Stimulated activated CD4-positive, alpha-beta T cell treated with anti-CD3 and anti-CD28 coated beads, Interleukin-15, amount 100 ng/mL, for 48 hours (primary cell): ENCODE results near the gene IGF2R.

Experiments used
- DNase-seq, 2 donors: peaks; one replicate each; pipeline ENCODE4 v3.0.0-alpha.2; 2020; ENCODE audit warnings: low read depth in 2 of 2

Gene IGF2R

DNA sequence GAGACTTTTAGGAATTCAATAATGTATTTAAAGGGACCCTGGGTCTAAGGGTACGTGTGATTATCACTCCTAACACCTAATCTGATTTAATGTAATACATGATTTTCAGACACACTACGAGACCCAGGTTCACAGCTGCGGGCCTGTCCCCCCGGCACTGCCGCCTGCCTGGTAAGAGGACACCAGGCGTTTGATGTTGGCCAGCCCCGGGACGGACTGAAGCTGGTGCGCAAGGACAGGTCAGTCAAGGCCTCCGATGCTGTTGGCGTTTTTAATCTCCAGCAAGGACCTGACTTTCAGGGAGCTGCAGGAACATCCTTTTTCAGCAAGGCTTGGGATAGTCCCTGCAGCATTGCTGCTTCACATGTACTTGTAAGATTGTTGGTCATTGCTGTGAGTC lies 58.2 kb downstream of the IGF2R start:
- DNase-seq, result no peak

DNA sequence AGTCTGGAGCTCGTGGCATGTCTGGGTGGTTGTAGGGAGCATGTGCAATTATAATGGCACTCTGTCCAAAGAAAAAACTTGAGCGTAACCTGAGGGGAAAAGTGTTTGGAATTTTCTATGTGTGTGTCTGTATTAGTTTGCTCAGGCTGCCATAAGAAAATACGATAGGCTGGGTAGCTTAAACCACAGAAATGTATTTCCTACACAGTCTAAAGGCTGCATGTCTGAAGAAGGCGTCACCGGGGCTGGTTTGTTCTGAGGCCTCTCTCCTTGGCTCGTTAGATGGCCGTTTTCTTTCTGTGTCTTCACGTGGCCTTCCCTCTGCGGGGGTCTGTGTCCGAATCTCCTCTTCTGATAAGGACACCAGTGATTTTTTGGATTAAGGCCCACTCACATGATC lies 59.0 kb downstream of the IGF2R start:
- no peak for DNase-seq

DNA sequence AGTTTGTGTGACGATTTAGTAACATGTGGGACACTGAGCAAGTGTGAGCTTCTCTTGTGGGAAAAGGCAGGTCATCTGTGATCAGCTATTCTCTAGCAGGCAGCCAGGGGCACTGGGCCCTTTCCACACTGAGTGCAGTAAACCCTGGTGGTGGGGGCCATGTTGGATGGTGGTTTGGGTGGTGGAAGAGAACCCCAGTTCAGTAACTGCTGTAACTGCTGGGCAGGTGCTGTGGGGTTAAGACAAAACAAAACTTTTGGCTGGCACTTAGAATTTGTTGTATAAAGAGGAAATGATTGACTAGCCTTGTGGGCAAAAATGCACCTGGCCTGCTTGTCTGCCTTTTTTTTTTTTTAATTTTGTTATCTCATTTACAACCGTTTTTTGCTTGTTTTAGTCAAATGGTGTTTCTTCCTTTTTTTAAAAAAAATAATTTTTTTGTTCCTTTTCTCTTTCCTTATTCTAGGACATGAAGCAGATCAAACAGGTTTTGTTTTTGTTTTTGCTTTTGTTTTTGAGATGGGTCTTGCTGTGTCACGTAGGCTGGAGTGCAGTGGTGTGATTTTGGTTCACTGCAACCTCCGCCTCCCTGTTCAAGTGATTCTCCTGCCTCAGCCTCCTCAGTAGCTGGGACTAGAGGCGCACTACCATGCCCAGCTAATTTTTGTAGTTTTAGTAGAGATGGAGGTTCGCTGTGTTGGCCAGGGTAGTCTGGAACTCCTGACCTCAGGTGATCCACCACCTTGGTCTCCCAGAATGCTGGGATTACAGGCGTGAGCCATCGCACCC lies 59.8 kb downstream of the IGF2R start:
- no peak for DNase-seq

DNA sequence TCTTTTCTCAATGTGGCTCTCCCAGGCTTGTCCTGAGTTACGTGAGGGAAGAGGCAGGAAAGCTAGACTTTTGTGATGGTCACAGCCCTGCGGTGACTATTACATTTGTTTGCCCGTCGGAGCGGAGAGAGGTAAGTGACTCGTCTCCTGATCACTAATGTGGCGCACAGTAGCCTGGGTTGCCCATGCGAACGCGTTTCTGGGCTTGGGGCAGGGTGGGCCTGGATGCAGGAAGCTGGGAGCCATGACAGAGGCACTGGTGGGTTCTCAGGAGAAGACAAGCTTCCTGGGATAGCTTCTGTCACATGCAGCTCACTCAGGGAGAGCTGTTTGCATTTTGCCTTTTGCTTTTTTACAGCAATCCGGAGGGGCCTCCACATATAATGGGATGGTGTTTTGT lies 60.6 kb downstream of the IGF2R start:
- DNase-seq, result no peak

DNA sequence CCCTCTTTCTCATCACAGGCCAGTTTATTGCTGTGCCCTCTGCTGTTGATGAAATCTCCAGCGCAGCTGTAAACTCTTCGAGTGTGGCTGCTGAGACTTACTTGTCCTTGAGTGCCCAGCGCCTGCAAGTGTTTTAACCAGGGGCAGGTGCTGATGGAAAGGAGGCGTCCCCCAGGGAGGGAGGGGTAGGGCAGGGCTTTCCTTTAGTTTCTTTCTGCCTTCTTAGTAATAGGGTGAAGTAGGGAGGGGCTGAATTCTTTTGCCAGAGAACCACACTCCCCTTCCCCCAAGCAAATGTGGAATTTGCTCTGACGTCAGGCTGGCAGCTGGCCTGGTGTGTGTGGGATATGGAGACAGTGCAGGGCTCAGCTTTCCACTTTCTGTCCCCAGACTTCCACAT lies 61.2 kb downstream of the IGF2R start:
- DNase-seq, result no peak

DNA sequence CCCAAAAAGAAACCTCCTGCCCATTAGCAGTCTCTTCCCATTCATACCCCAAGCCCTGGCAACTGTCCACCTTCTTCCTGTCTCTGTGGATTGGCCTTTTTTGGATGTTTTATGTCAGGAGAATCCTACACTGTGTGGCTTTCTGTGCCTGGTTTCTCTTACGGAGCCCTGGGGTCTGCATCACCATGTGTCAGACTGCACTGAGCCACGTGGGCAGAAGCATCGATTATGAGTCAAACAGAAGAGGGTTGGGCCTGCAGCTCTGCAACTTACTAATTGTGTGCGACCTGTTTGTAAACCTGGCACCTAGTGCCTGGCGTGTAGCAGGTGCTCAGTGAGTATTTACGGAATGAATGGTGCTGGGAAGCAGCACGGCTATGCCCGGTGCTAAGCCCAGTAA lies 62.6 kb downstream of the IGF2R start:
- no peak for DNase-seq

DNA sequence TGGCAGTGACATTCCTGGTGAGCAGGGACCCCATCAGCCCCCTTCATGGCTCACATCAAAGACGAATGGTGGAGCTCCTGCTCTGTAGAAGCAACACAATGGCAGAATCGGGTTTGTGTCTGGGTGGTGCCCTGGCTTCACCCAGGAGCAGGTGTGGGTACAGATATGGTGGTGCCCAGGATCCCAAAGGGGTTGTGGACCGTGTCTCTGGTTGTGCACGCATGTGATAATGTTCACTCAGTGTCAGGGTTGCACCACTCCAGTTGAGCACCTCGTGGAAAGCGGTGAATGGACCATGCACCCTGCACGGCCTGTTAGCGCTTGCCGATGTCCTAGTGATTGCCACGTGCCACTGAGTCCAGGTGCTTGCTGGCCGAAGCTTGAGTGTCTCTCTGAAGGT lies 63.0 kb downstream of the IGF2R start:
- DNase-seq, result no peak

DNA sequence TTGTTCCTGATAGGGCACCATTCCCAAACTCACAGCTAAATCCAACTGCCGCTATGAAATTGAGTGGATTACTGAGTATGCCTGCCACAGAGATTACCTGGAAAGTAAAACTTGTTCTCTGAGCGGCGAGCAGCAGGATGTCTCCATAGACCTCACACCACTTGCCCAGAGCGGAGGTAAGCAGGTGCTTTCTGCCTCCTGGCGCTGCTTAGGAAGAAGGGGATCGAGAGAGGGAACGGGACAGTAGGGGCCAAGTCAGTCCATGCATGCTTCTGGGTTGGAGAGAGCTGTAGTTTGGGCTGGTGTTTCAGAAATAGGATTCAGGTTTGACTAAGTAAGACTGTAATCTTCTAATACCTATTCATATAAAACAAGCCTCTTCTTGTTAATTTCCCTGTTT lies 63.7 kb downstream of the IGF2R start:
- DNase-seq, result no peak

DNA sequence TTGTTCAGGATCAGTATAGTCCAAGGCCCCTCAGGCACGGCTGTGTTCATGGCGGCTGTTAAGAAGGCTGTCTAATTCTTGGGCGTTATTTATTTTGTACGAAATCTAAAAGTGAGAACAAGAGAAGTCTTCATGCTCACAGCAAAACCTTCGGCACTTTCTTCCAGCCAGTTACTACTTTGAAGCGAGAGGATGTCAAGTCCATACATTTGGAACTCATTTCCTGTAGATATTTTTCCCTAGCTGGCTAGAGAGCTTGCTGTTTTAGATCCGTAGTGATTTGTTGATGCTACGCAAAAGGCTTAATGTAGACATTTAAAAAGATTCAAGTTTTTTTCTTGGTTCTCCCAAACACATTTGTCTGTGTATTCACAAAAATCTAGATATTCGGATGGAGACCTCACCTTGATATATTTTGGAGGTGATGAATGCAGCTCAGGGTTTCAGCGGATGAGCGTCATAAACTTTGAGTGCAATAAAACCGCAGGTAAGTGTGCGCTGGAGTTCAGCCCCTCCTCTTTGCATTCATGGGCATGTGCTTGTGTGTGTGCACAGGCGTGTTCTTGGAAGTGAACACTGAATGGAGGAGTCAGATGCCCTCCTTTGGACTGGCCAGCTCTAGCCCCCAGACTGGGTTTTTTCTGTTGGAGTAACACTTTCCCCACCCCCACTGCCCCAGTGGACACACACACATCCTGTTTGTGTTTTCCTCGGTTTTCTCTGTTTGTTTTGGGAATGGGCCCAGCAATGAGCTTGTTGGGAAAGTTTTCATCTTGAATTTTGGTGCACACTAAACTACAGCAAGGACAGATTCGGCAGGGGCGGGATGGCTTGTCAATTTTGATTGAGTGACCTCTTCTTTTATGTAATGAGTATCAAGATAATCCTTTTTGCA lies 65.4 kb downstream of the IGF2R start:
- no peak for DNase-seq

DNA sequence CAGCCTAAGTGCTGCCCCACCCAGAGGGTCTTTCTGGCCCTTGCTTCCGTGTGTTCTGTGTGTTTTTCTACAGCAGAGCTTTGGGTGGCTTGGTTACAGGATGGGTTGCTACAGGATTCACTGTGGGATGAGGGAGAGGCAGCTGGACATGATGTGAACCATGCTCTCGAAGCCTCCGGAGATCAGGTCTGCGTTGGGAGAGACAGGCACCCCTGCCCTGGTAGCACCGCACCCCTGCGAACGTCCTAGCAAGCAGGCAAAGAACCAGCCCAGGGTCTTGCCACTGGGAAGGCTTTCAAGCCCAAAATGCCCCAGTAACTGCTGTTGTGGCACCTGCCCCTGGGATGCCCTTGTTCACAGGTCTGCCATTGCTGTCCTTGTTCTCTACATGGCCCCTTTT lies 66.4 kb downstream of the IGF2R start:
- no peak for DNase-seq

DNA sequence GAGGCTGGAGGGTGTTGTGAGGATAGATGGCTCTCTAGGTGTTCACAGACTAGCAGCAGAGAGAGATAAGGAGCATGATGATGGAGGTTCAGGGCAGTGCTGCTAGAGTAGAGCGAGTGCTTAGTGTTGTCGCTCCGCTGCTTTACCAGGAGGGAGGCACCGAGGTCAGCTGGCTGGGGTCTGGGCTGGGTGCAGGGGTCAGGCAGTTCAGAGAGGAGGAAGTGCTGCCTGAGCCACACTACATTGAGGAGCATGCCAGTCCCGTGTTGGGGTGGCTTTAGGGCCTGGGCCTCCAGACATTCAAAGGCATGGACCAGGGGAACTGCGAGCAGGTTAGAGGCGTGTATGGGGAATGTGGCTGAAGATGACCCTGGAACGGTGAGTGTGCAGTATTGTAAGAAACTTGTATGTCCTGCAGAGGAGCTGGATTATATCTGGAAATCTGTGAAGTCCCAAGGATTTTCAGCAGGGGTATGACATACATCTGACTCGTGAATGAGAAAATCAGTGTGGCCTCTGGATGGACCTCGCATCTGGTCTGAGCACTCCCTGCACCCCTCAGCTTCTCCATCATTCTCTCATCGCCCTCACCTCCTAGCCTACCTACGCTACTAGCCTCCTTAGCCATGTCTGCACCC lies 66.9 kb downstream of the IGF2R start:
- DNase-seq, result no peak

DNA sequence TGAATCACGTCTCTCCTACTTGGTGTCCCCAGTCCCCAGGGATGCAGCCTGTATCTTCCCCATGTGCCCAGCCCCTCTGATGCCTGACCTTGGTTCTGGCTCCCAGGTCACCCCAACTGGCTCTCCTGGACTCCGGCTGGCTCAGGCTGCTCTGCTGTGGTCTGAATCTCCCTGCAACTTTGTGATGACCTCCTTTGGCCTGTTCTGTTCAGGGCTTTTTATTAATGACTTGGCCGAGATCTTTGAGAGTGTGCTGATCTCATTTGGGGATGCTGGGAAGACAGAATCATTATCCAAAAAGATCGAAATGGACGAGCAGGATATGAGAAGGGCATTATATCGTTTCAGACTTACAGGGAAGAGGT lies 67.4 kb downstream of the IGF2R start:
- DNase-seq, result no peak

DNA sequence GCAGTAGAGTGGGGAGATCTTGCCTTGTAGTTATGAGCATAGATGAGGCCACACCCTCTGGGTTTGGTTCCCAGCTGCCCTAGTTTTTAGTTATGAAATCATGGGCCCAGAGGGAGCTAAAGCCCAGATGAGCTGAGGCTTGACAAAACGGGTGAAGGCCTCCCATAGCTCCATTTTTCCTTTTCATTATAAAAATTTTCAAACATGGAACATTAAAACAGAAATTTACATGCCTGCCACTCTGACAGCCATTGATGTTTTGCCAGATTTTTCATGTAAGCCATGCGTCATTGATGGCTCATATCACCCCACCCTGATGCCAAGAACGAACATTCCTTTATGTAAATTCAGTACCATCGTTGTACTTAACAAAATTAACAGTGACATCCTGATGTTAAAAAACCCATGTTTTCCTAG lies 67.9 kb downstream of the IGF2R start:
- no peak for DNase-seq

DNA sequence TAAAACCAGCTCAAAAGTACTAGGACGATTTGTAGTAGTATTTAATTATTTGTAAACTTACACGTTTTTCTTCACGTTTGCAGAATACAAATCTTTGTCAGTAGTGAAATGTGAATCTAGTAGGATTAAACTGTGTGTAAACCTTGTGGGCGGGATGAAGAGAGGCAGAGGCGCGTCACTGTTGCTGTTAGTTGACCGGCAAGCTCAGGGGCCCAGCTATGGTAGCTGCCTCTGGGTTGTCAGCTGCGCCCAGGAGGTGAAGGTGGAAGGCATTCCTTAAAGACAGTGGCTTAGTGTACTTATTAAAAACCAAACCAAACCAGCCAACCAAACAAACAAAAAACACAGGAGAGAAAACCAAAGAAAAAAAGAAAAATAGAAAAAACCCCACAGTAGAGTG lies 69.6 kb downstream of the IGF2R start:
- DNase-seq, result no peak

DNA sequence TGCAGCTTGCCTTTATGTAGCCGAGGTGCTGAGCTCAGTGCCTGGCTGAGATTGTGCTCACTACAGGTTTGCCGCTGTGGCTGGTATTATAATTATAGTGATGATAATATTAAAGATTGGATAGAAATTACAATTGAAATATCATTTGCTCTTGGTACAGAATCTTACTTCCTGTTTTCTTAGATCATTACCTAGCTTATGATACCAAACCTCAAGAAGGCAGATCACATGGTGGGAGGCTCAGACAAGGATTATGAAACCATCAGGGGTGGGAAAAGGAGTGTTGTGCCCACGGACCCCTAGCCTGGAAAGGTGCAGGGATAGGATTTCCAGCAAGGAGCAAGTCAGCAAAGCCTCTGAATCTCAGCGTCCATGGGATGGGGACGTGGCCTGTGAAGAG lies 70.6 kb downstream of the IGF2R start:
- DNase-seq, result no peak

DNA sequence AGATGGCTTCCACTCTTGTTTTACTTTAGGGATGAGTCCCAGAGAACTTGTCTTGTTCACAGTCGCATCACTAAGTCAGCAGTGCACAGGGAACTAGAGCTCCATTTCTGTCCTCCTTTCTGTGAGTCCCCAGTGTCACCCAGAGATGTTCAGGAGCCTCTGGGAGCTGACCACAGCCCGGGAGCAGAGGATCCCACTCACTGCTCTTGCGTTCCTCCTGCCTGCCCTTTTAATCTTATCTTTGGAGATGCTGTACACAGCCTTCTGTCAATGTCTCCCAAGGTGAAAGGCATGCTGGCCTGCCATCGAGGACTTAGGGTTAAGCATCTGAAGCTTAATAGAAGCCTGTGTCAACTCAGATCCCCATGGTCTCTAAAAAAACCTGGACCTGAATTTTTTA lies 71.2 kb downstream of the IGF2R start:
- DNase-seq, result no peak

DNA sequence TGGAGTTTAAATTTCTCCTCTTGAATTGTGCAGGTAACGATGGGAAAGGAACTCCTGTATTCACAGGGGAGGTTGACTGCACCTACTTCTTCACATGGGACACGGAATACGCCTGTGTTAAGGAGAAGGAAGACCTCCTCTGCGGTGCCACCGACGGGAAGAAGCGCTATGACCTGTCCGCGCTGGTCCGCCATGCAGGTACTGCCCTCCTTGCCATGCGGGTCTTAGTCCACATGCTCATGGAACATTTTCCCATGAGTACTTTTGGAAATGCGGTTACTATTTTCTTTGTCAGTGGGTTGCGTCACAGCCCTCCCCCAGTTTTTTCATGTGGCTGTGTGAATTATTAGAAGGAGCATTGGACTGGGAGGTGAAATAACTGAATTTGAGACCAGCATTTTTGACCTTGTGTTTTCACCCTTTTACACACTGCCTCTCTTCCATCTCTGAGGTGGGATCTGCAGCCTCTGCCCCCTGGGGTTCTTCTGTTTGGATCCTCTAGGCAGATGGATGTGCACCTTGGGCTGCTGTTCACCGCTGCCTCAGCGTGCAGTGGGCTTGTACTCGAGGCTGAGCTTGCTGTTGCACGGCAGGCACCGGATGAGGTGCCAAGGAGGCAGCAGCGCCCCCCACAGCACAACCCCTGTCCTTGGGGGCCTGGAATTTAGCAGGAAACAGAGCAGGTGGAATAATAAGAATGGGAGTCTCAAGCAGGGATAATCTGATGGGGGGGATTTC lies 71.8 kb downstream of the IGF2R start:
- no peak for DNase-seq

DNA sequence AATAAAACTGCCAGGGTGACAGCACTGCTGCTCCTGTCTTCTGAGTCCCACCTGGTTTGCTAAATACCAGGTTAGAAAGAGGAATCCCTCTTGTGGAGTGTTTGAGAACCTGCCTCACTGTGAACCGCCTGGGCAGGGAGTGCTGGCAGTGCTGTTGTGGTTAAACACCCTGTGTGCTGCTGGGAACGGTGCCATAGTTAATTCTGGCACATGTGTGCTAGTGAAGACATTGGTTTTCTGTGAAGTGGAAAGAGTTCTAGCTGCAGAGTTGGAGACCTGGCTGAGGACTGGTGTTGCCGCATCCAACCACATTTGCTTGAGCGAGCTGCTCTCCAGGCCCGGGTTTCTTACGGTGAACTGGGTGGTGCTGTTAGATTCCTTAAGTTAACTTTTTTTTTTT lies 72.7 kb downstream of the IGF2R start:
- DNase-seq, result no peak

DNA sequence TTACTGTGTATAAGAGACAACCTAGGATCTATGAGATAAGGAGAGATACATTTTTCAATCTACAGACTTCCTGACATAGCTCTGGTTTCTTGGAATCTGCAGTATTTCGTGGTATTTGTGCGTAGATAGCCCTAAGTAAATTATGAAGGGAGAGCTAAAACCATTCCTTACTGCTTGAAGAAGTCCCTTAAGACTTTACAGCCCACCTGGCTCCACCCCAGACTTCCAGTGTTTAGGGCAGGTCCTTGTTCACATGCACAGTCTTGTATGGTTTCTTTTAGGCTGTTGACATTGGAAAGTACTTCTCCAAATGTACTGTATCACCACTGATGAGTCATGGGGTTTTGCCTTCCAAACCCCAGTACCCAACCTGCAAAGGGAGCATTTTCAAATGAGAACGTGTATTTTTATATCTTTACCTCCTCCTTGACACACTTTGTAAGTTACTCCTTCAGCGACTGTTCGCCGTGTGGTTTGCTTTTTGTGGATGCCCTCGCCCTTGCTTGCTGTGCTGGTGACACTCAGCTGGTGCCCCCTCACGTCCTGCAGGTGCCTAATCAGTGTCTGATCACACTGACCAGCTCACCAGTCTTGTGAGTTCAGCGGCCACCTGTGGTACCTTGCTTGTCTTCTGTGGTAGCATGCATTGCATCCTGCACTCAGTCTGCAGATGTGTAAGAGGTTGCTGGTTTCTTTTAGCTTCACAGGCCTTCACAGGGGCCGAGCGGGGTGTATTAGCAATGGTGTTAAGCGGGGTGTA lies 73.3 kb downstream of the IGF2R start:
- DNase-seq, result no peak

DNA sequence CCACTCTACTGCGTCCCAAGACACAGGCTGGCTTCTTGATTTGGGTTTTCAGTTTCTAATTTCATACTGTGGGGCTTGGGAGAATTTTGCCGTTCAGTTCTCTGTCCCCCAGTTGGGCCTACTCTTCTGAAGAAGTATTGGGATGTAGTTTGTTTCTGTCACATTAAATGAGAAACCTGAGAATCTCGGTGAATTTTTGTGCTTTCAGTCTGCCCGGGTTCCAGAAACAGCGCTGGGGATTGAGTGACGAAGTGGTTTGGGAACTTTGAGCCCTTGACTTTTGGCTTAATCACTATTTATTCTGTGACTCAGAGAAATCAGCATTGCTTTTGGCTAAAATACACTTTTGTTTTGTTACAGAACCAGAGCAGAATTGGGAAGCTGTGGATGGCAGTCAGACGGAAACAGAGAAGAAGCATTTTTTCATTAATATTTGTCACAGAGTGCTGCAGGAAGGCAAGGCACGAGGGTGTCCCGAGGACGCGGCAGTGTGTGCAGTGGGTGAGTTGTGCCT lies 74.0 kb downstream of the IGF2R start:
- no peak for DNase-seq

DNA sequence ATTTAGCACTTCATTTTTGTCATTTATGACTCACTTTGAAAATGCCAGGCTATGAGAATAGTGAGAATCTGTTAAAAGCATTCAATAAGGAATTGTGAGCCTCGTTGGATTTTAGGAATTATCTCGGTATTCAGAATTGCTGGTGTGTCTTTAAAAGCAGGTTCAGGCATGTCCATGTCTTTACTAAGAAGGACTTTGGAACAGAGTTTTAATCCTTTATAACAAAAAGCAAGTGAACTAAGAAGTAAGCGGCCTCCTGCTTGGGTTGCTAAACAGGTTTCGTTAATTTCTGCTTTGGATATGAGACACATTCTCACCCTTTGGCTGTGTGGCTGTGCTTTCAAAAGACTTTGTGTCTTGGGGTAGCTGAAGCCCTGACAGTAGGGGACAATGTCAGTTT lies 74.9 kb downstream of the IGF2R start:
- no peak for DNase-seq
